Measurements from ENCODE around the gene TMEM132C.

DNA sequence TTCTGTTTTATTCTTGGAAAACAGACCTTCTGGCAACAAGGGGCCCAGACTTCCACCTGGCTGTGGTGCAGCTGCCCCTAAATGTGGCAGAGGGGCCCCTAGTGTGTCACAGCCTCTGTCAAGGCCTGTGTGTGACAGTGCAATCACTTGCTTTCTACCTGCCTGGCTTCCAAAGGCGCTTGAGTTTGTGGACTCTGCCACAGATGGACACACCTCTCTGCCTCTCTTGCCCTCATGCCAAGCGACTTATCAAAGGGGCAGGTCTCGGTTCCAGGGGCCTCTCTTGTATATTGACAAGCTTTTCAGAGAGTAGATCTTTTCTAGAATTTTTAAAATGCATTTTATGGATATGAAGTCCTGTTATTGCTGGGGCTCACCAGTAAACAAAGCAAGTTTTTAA lies 339.6 kb downstream of the TMEM132C start:
- no peak for TF ChIP-seq POLR2A (IDR thresholded peaks at IDR 0.05; ENCODE audit: low read depth, low read length)
- no peak for TF ChIP-seq POLR2AphosphoS5 (IDR thresholded peaks at IDR 0.05; ENCODE audit: low read depth, low read length)
